A549 (cell line): Measurements from ENCODE around the gene LRRC31.

Experiments used
- CTCF ChIP-seq: fragments of >200 bp; sonication (Bioruptor Twin); formaldehyde crosslinking; IDR thresholded peaks from 3 replicates; pipeline ENCODE4 v1.5.1; 2016
- HOXB13 ChIP-seq: fragments of 250-450 bp; sonication (Bioruptor Pico); IDR thresholded peaks from 2 replicates; pipeline ENCODE4 v1.5.0; 2020; ENCODE audit warnings: low read depth, mild to moderate bottlenecking, moderate library complexity
- ZFP36 ChIP-seq: fragments of 450-650 bp; IDR thresholded peaks from 2 replicates; pipeline ENCODE4 v1.6.1; 2014; ENCODE audit warnings: borderline replicate concordance; ENCODE audit not compliant: partially characterized antibody

DNA sequence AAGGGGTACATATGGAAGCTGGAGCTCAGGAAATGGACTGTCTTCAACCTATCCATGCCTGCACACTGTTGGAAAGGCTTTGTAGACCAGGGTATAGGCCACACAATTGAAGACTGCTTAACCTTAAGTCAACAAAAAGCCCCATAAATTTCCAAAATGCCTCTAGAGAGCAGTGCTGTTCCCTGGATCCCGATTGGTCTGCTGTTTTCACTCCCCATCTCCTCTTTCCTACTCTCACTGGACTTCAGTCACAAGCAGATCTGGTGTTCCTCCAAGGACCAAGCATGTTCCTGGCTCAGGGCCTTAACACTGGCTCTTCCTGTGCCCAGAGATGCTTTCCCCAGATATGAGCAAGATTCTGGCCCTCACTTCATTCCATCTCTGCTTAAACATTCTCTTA lies 34.2 kb downstream of the LRRC31 start:
- TF ChIP-seq CTCF, result no peak
- TF ChIP-seq HOXB13 (CRISPR knock-in tag), result no peak
- no peak for TF ChIP-seq ZFP36
